Stimulated activated CD4-positive, alpha-beta T cell treated with anti-CD3 and anti-CD28 coated beads, TNF-alpha, amount 100 ng/mL, for 48 hours (primary cell): ENCODE data around the gene BBS9.
"Not testable (repeated sequence)": the region's sequence is repeated elsewhere in the genome, so short reads cannot be mapped to it uniquely, and the experiment has no call there.

ENCODE experiments used
- DNase-seq, 3 donors: peaks; one replicate each; pipeline ENCODE4 v3.0.0-alpha.2; 2020; ENCODE audit warnings: low read depth in 3 of 3

Gene BBS9

GRCh38 chr7:33195264-33195663 lies 65.9 kb downstream of the BBS9 start:
- no peak for DNase-seq

- DNase-seq: no peak
Observed at GRCh38 chr7:33196221-33196620, 66.9 kb downstream of the BBS9 start.

GRCh38 chr7:33200282-33200681 lies 70.9 kb downstream of the BBS9 start:
- DNase-seq: no peak

- DNase-seq: no peak
Observed at GRCh38 chr7:33201821-33202220, 72.5 kb downstream of the BBS9 start.

- DNase-seq: no peak
Observed at GRCh38 chr7:33210958-33211357, 81.6 kb downstream of the BBS9 start.

GRCh38 chr7:33212144-33212543 lies 82.8 kb downstream of the BBS9 start:
- DNase-seq: no peak

GRCh38 chr7:33215992-33216391 lies 86.6 kb downstream of the BBS9 start:
- DNase-seq: no peak

- no peak for DNase-seq
Observed at GRCh38 chr7:33217595-33217994, 88.2 kb downstream of the BBS9 start.

- DNase-seq: not testable (repeated sequence)
Observed at GRCh38 chr7:33218841-33219535, 89.6 kb downstream of the BBS9 start.

- DNase-seq: no peak
Observed at GRCh38 chr7:33220231-33220630, 90.9 kb downstream of the BBS9 start.

- DNase-seq: no peak
Observed at GRCh38 chr7:33221390-33221789, 92.0 kb downstream of the BBS9 start.

GRCh38 chr7:33232632-33233145 lies 103.3 kb downstream of the BBS9 start:
- no peak for DNase-seq

GRCh38 chr7:33233659-33234058 lies 104.3 kb downstream of the BBS9 start:
- no peak for DNase-seq

- no peak for DNase-seq
Observed at GRCh38 chr7:33237036-33237435, 107.7 kb downstream of the BBS9 start.

- DNase-seq: no peak
Observed at GRCh38 chr7:33243319-33243881, 114.0 kb downstream of the BBS9 start.

- DNase-seq: no peak
Observed at GRCh38 chr7:33248671-33249070, 119.3 kb downstream of the BBS9 start.

- no peak for DNase-seq
Observed at GRCh38 chr7:33250421-33250871, 121.1 kb downstream of the BBS9 start.

GRCh38 chr7:33251301-33251700 lies 121.9 kb downstream of the BBS9 start:
- DNase-seq: no peak

- DNase-seq: no peak
Observed at GRCh38 chr7:33258491-33258951, 129.2 kb downstream of the BBS9 start.

- no peak for DNase-seq
Observed at GRCh38 chr7:33261585-33261984, 132.2 kb downstream of the BBS9 start.

- DNase-seq: no peak
Observed at GRCh38 chr7:33262476-33262875, 133.1 kb downstream of the BBS9 start.

- not testable (repeated sequence) for DNase-seq
Observed at GRCh38 chr7:33271839-33272371, 142.5 kb downstream of the BBS9 start.

GRCh38 chr7:33273356-33273755 lies 144.0 kb downstream of the BBS9 start:
- DNase-seq: no peak
